AG09319 (cell line): ENCODE data around the gene PAK4.
"Not testable (repeated sequence)": the region's sequence is repeated elsewhere in the genome, so short reads cannot be mapped to it uniquely, and the experiment has no call there.

Source experiments
- DNase-seq: peaks from one replicate; pipeline ENCODE4 v3.0.0-alpha.2; 2010; ENCODE audit warnings: low read depth; ENCODE audit errors: extremely low read depth
- TF ChIP-seq, protein P1 (sequence below): IDR thresholded peaks from 2 replicates; pipeline ENCODE4 v1.5.1; 2011; ENCODE audit warnings: low read depth, mild to moderate bottlenecking, inconsistent platforms, low read length, moderate library complexity

The PAK4 gene

DNA sequence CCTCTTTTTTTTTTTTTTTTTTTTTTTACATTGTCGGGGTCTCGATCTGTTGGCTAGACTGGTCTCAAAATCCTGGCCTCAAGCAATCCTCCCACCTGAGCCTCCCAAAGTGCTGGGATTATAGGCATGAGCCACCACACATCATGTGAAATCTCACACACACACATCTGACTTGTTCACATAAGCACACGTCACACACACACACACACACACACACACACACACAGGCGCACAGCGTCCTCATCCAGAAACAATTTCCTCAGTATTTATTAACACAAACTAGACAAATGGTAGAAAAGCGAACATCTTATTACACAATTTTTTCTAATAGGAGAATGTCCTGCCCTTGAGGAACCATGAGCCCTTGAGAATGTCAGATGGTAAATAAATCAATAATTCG, 83.6 kb downstream of the PAK4 start:
- TF ChIP-seq, protein P1, sequence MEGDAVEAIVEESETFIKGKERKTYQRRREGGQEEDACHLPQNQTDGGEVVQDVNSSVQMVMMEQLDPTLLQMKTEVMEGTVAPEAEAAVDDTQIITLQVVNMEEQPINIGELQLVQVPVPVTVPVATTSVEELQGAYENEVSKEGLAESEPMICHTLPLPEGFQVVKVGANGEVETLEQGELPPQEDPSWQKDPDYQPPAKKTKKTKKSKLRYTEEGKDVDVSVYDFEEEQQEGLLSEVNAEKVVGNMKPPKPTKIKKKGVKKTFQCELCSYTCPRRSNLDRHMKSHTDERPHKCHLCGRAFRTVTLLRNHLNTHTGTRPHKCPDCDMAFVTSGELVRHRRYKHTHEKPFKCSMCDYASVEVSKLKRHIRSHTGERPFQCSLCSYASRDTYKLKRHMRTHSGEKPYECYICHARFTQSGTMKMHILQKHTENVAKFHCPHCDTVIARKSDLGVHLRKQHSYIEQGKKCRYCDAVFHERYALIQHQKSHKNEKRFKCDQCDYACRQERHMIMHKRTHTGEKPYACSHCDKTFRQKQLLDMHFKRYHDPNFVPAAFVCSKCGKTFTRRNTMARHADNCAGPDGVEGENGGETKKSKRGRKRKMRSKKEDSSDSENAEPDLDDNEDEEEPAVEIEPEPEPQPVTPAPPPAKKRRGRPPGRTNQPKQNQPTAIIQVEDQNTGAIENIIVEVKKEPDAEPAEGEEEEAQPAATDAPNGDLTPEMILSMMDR, result no peak
- no peak for DNase-seq

DNA sequence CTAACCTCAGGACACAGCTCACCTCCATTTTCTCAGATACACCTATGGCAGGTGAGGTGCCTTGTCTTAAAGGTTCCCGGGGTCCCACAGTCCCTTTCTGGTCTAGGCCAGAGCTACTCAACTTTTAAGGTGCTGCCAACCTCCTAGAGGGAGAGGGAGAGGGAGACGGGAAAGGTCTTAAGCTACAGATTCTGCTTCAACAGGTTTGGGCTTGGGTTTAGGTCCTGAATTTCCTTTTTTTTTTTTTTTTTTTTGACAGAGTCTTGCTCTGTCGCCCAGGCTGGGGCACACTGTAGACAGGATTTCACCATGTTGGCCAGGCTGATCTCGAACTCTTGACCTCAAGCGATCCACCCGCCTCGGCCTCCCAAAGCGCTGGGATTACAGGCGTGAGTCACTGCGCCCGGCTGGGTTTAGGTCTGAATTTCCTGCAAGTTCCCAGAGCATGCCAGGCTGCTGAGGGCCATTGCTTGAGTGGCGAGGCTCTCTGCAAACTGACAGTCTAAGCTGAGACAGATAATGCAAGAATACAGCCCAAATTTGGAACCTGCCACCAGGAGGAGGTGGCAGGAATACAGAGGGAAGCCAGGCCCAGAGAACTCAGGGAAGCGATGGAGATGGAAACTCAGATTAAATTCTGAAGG, 86.3 kb downstream of the PAK4 start:
- no peak for DNase-seq
- TF ChIP-seq, protein P1, result no peak

DNA sequence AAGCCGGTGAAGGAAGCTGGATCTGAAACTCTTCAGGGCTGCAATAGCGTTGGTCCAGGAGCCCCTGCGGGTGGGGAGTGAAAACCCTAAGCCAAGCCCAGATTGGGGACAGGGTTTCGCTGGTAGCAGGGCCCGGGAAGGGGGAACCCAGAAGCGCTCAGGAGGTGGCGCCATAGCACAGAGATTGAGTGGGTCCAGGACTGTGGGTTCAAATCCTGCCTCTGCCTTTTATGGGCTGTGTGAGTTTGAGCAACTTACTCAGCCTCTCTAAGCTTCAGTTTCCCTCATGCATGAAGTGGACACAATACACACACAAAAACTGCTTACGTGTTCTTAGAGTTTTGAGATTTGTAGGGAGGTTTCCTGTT, 86.8 kb downstream of the PAK4 start:
- DNase-seq, result no peak
- TF ChIP-seq, protein P1, result peak; percentile 20

DNA sequence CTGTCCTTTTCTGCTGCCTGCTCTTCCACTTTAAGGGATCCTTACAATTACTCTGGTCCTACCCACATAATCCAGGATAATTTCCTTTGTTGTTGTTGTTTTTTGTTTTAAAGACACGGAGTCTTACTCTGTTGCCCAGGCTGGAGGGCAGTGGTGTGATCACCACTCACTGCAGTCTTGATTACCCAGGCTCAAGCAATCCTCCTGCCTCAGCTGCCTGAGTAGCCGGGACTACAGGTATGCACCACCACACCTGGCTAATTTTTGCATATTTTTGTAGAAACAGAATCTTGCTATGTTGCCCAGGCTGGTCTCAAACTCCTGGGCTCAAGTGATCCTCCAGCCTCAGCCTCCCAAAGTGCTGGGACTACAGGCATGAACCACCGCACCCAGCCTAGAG, 89.7 kb downstream of the PAK4 start:
- DNase-seq, result not testable (repeated sequence)

GRCh38 chr19:39217094-39217493, 91.5 kb downstream of the PAK4 start:
- TF ChIP-seq, protein P1, result no peak
- no peak for DNase-seq

DNA sequence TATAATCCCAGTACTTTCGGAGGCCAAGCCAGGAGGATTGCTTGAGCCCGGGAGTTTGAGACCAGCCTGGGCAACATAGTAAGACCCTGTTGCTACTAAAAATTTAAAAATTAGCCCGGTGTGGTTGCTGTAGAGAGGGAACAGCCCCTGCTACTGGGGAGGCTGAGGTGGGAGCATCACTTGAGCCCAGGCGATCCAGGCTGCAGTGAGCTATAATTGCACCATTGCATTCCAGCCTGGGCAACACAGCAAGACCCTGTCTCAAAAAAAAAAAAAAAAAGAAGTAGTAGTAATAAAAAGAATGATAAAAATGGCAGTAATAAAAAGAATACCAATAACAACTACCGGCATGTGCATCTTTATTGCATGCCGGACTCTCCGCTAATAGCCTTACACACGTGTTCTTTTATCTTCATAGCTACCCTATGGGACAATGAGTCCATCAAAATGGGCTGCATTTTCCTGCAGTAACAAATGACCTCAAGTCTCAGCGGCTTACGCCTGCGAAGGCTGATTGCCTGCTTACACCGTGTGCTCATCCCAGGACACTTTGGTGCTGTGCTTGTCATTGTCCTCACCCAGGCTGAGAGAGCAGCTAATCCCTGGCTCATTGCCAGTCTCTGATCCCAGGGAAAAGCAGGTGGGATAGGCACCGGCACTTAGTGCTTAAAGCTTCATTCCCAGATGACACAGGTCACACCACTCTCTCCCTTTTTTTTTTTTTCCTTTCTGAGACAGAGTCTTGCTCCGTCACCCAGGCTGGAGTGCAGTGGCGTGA, 92.8 kb downstream of the PAK4 start:
- TF ChIP-seq, protein P1, result no peak
- no peak for DNase-seq

- DNase-seq, result not testable (repeated sequence)
Observed at GRCh38 chr19:39219108-39219507, 93.5 kb downstream of the PAK4 start.

GRCh38 chr19:39223703-39224279, 98.2 kb downstream of the PAK4 start:
- no peak for DNase-seq
- TF ChIP-seq, protein P1, result no peak
